Transverse colon (tissue), 4 donors: ENCODE data around the gene SERPIND1. TPM values are rescaled to one million over a fixed set of nuclear protein-coding genes. Genes with fewer than 3 reads are reported as not detected.

ENCODE experiments used
- DNase-seq: peaks from one replicate; pipeline ENCODE4 v3.0.0-alpha.2; 2019
- H3K27ac ChIP-seq, 4 donors: fragments of 200-600 bp; sonication (generic); 2 replicates each; pipeline ENCODE4 v1.5.1; 2016 to 2018; ENCODE audit warnings: inconsistent platforms in 4 of 4
- H3K27me3 ChIP-seq: fragments of 200-600 bp; sonication (generic); 2 replicates; pipeline ENCODE4 v1.5.1; 2017; ENCODE audit warnings: inconsistent platforms
- H3K36me3 ChIP-seq, 4 donors: fragments of 200-600 bp; sonication (generic); 2 replicates each; pipeline ENCODE4 v1.5.1; 2017 to 2019; ENCODE audit warnings: inconsistent platforms in 4 of 4
- H3K4me1 ChIP-seq, 4 donors: fragments of 200-600 bp; sonication (generic); 2 replicates each; pipeline ENCODE4 v1.5.1; 2017 to 2020; ENCODE audit warnings: inconsistent platforms in 4 of 4
- H3K4me3 ChIP-seq, 4 donors: fragments of 200-600 bp; sonication (generic); 1 replicate in 1 of 4; 2 replicates in 3 of 4; pipeline versions ENCODE4 v1.5.1 to v1.6.1; 2017 to 2019; ENCODE audit warnings: inconsistent platforms in 4 of 4
- H3K9me3 ChIP-seq, 2 donors: fragments of 200-600 bp; sonication (generic); 2 replicates each; pipeline ENCODE4 v1.5.1; 2017 to 2019; ENCODE audit warnings: inconsistent platforms in 2 of 2
- CTCF ChIP-seq, 5 experiments: fragments of 200-600 bp in 3 of 5; fragments of 450-650 bp in 2 of 5; sonication (generic) in 3 of 5; IDR thresholded peaks; 1 replicate in 2 of 5; 2 replicates in 3 of 5; pipeline ENCODE4 v1.5.1; 2016 to 2017; ENCODE audit warnings: antibody characterized with exemption in 5 of 5, inconsistent platforms in 3 of 5, mild to moderate bottlenecking in 2 of 5, moderate library complexity in 1 of 5
- EP300 ChIP-seq: sonication (generic); formaldehyde crosslinking; IDR thresholded peaks from one replicate; pipeline ENCODE4 v1.6.1; 2017; ENCODE audit warnings: antibody characterized with exemption, low read depth
- POLR2A ChIP-seq: fragments of 450-650 bp; IDR thresholded peaks from one replicate; pipeline ENCODE4 v1.6.1; 2016; ENCODE audit warnings: antibody characterized with exemption, mild to moderate bottlenecking, moderate library complexity
- POLR2AphosphoS5 ChIP-seq, 3 donors: sonication (generic); formaldehyde crosslinking; IDR thresholded peaks; one replicate each; pipeline ENCODE4 v1.6.1; 2016; ENCODE audit warnings: antibody characterized with exemption in 3 of 3
- WGBS, 2 donors: methylation state at CpG; one replicate each; pipeline ENCODE4 v1.1.5; 2018; ENCODE audit warnings: low coverage in 1 of 2; 5-methylcytosine and 5-hydroxymethylcytosine counted together
- in situ Hi-C, 4 donors: fragments of 200-750 bp; cut with MboI; loops; one replicate each; pipeline versions ENCODE4 v1.15.0 to v1.15.1; 2017; ENCODE audit warnings: low sequenced_read_pairs in 3 of 4, low pct_ligation_motif_present in 1 of 4, low pct_unique_long_range_greater_than_20kb in 1 of 4
- intact Hi-C: fragments of 100-400 bp; cut with DNase I; formaldehyde crosslinking; loops from one replicate; pipeline ENCODE4 v1.15.1; 2023; ENCODE audit warnings: low total_unique reads
- total RNA-seq, 4 donors: library from RNA; depleted of rRNA; stranded (reverse); fragments of >200 nt; gene quantifications; one replicate each; pipeline ENCODE4 v1.1.0, GENCODE V29; 2016

Gene SERPIND1
- total RNA-seq, 4 donors from 2014 or later = not detected

- Histone ChIP-seq H3K4me3 (no peak overlapping the region), H3K4me1 (peaks cover 0 to 8% (median 4%) of the 10 kb centered on the region in 4 donors), H3K36me3 (peaks cover 0 to 29% (median 12%) of the 10 kb centered on the region in 4 donors), H3K27me3 (no peaks in the 10 kb centered on the region), H3K27ac (peak overlapping the region in 2 of 4 donors; percentile 25 to 43), H3K9me3 (no peaks in the 10 kb centered on the region)
- intact Hi-C loops (no loop called here), in situ Hi-C loops (loop anchor here in 1 of 4 donors (25.0 kb wide), 1 partner anchor 337 kb away; no protein-coding TSS in a partner anchor)
- WGBS, 2 donors = 62 to 78% methylated on average over 4 to 9 of the region's 9 CpGs
- no peak for DNase-seq
- no peak for TF ChIP-seq POLR2AphosphoS5 (IDR thresholded peaks at IDR 0.05)
Observed at GRCh38 chr22:20748731-20749428, 25.0 kb upstream of the SERPIND1 start.

- Histone ChIP-seq H3K36me3 (peaks cover 0 to 23% (median 12%) of the 10 kb centered on the region in 4 donors), H3K27ac (peak overlapping the region in 1 of 4 donors; percentile 43), H3K9me3 (no peaks in the 10 kb centered on the region), H3K4me3 (no peak overlapping the region), H3K4me1 (peaks cover 0 to 8% (median 4%) of the 10 kb centered on the region in 4 donors), H3K27me3 (no peaks in the 10 kb centered on the region)
- no peak for DNase-seq
- TF ChIP-seq POLR2A (no peak), POLR2AphosphoS5 (IDR thresholded peaks at IDR 0.05) (no peak), CTCF (IDR thresholded peaks at IDR 0.05) (no peak), EP300 (no peak)
- intact Hi-C loops (no loop called here), in situ Hi-C loops (loop anchor here in 1 of 4 donors (25.0 kb wide), 1 partner anchor 337 kb away; no protein-coding TSS in a partner anchor)
- WGBS, 2 donors = 76% methylated on average over 3 of the region's 3 CpGs; no CpG with 5 or more reads in 1 of the 2 donors
Observed at GRCh38 chr22:20749453-20749852, 24.5 kb upstream of the SERPIND1 start.

- TF ChIP-seq POLR2A (no peak), EP300 (no peak), CTCF (IDR thresholded peaks at IDR 0.05) (no peak), POLR2AphosphoS5 (IDR thresholded peaks at IDR 0.05) (no peak)
- peak; percentile 38 for DNase-seq
- Histone ChIP-seq H3K4me3 (no peak overlapping the region), H3K9me3 (no peaks in the 10 kb centered on the region), H3K36me3 (peaks cover 0 to 23% (median 7%) of the 10 kb centered on the region in 4 donors), H3K27me3 (no peaks in the 10 kb centered on the region), H3K27ac (no peak overlapping the region), H3K4me1 (peaks cover 0 to 8% (median 4%) of the 10 kb centered on the region in 4 donors)
- in situ Hi-C loops (no loop called here), intact Hi-C loops (no loop called here)
- 72% methylated on average over 9 of the region's 9 CpGs; no CpG with 5 or more reads in 1 of the 2 donors for WGBS, 2 donors
Observed at GRCh38 chr22:20750461-20751184, 23.3 kb upstream of the SERPIND1 start.

GRCh38 chr22:20751185-20751851 lies 22.6 kb upstream of the SERPIND1 start:
- Histone ChIP-seq H3K9me3 (no peaks in the 10 kb centered on the region), H3K27ac (no peak overlapping the region), H3K4me1 (peaks cover 0 to 8% (median 4%) of the 10 kb centered on the region in 4 donors), H3K27me3 (no peaks in the 10 kb centered on the region), H3K36me3 (peaks cover 0 to 23% (median 7%) of the 10 kb centered on the region in 4 donors), H3K4me3 (no peak overlapping the region)
- in situ Hi-C loops (no loop called here), intact Hi-C loops (no loop called here)
- no peak for DNase-seq
- TF ChIP-seq POLR2AphosphoS5 (IDR thresholded peaks at IDR 0.05) (no peak), EP300 (no peak), CTCF (IDR thresholded peaks at IDR 0.05) (no peak)
- 95% methylated on average over 18 of the region's 18 CpGs; no CpG with 5 or more reads in 1 of the 2 donors for WGBS, 2 donors
